H54 (cell line): ENCODE measurements around the gene ISM1.

ENCODE experiments used
- DNase-seq: peaks from one replicate; pipeline ENCODE4 v3.0.0; 2011; ENCODE audit warnings: low spot score, mixed read lengths; ENCODE audit not compliant: insufficient read length
- FAIRE-seq: peaks from 3 replicates; lab custom pipeline; 2011; peaks lifted over from hg19 to GRCh38; lab: Jason Lieb, UNC
- POLR2A ChIP-seq: IDR thresholded peaks from 2 replicates; pipeline ENCODE4 v1.6.1; 2011; ENCODE audit warnings: low read depth, mild to moderate bottlenecking, low read length

Gene ISM1

GRCh38 chr20:13307562-13308163 lies 86.6 kb downstream of the ISM1 start:
- DNase-seq (no peak), FAIRE-seq (no peak)
- TF ChIP-seq POLR2A = no peak

DNA sequence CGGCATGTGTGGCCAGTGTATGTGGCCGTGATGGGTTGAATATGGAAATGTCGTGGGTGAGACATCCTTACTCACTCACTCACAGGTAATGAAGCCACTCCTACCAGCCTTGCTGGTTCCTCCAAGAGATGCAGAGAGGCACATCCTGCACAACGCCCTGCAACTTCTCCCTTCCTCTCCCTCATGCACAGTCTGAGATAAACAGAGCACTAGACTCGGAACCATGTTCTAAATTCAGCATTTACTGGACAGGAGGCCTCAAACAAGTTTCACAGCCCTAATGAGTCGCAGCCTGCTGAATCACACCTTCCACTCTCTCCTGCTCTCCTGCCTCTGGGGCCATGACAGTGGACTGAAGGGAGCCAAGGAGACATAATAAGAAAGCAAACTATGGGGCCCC lies 91.2 kb downstream of the ISM1 start:
- FAIRE-seq (no peak), DNase-seq (no peak)
- TF ChIP-seq POLR2A = no peak

DNA sequence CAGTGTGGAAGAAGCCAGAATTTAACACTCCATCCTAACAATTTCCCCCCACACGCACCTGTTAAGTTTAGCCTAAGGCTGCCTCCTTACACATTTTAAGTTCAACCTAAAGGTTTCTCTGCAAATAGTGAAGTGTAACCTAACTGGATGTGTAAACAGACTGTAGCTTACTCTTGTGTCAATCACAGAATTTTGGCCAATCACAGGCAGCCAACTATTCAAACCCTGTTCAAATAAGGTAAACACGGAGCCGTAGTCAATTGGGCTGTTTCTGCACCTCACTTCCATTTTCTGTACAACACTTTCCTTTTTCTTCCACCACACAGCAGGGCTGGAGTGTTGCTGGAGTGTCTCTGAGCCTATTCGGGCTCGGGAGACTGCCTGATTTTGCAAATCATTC lies 92.1 kb downstream of the ISM1 start:
- TF ChIP-seq POLR2A = no peak
- FAIRE-seq (peak; percentile 36), DNase-seq (no peak)

DNA sequence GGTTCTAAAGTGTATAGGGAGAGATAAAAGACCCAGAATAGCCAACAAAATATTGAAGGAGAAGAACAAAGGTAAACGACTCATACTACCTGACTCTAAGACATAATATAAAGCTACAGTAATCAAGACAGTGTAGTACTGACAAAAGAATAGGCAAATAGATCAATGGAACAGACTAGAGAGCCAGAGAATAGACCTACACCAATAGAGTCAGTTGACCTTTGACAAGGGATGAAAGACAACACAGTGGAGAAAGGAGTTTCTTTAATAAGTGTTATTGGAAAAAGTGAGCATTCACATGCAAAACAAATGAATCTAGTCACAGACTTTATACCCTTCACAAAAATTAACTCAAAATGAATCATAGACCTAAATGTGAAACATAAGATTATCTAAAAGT lies 96.4 kb downstream of the ISM1 start:
- DNase-seq (no peak), FAIRE-seq (no peak)
- no peak for TF ChIP-seq POLR2A

DNA sequence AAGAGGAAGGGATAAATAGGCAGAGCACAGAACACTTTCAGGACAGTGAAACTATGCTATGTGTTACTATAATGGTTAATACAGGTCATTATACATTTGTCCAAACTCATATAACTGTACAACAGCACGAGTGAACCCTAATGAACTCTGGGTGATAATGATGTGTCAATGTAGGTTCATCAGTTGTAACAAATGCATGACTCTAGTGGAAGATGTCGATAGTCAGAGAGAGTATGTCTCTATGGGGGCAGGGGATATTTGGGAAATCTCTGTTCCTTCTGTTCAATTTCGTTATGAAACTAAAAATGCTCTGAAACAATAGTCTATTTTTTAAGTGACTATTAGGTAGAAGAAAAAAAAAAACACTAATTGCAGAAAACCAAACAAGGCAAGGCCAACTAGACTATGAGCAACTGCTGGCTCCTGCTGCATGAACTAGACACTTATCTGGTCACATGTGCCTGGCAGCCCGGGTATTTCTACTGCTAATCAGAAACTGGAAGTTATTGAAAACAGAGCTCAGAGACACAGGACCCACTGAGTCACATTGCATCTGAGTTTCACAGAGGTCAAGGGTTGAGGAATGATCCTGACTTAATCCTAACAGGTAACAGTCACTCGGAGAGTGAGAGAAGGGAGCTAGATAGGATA lies 97.9 kb downstream of the ISM1 start:
- DNase-seq (no peak), FAIRE-seq (no peak)
- no peak for TF ChIP-seq POLR2A

DNA sequence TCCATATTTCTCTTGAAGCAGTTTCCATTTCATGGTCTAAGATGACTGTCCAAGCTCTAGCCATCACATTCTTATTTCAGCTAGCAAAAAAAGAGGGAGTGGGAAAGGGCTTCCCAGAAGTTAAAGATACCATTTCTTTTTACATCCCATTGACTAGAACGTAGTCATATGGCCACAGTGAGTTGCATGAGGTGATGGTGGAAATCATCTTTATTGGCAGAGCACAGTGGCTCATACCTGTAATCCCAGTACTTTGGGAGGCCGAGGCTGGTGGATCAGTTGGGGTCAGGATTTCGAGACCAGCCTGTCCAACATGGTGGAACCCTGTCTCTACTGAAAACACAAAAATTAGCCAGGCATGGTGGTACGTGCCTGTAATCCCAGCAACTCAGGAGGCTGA lies 99.6 kb downstream of the ISM1 start:
- TF ChIP-seq POLR2A = no peak
- FAIRE-seq = no peak

GRCh38 chr20:13321416-13321815 lies 100.3 kb downstream of the ISM1 start:
- TF ChIP-seq POLR2A = no peak
- FAIRE-seq (no peak), DNase-seq (no peak)

More for the DNA sequence above, 99.6 kb downstream of the ISM1 start:
- no peak for DNase-seq

DNA sequence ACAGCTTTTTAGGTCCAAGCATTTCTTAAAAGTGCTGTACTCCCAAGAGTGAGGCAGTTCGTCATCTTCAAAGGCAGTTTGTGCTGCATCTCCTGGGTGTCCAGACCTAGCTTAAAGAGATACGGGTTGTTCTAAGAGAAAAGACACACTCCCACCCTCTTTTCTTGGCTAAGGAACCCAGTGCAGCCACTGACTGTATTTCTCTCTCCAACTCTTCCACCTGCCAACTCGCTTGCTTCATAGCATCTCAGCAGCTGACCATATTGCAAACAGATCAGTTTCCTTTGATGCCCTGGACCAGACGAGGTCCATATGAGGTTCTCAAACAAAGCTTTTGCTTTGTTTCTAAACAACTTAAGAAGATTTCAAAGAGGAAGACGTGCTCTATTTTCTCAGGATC lies 101.1 kb downstream of the ISM1 start:
- no peak for DNase-seq

GRCh38 chr20:13322621-13323020 lies 101.5 kb downstream of the ISM1 start:
- TF ChIP-seq POLR2A = no peak
- DNase-seq (no peak), FAIRE-seq (no peak)

More for the DNA sequence above, 101.1 kb downstream of the ISM1 start:
- no peak for FAIRE-seq
- TF ChIP-seq POLR2A = no peak

- no peak for TF ChIP-seq POLR2A
- DNase-seq (no peak), FAIRE-seq (no peak)
These were observed 104.0 kb downstream of the ISM1 start for GRCh38 chr20:13325033-13325432.

GRCh38 chr20:13325796-13326340 lies 104.8 kb downstream of the ISM1 start:
- DNase-seq (no peak), FAIRE-seq (no peak)
- TF ChIP-seq POLR2A = no peak

DNA sequence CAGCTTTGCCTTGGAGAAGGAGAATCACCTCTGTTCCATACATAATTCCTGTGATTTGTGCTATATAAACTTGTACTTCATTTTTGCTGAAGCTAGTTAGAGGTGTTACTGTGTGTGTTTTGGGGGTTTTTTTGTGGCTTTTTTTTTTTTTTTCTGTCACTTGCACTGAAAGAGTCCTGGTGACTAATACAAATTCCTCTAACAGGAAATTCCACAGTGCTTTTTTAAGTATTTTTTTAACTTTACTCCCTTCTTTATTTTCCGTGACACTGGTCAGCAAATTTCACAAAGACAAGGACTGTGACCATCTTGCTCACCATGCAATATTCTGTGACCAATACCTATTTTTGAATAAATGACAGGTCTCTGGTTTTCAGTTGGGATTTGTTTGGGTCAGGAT lies 110.5 kb downstream of the ISM1 start:
- DNase-seq (no peak), FAIRE-seq (peak; percentile 62)
- TF ChIP-seq POLR2A = no peak

- DNase-seq = no peak
- no peak for TF ChIP-seq POLR2A
- no peak for FAIRE-seq
These were observed 112.0 kb downstream of the ISM1 start for GRCh38 chr20:13333036-13333435.

GRCh38 chr20:13333793-13334192 lies 112.7 kb downstream of the ISM1 start:
- no peak for FAIRE-seq
- no peak for DNase-seq
- TF ChIP-seq POLR2A = no peak
